ENCODE measurements around the gene NFATC2. TPM values are rescaled to one million over a fixed set of nuclear protein-coding genes. Genes with fewer than 3 reads are reported as not detected.

NFATC2 gene
- total RNA-seq, 2 donors from 2014 or later = 11.9 to 24.5 TPM

GRCh38 chr20:51394706-51395105 lies 147.8 kb downstream of the NFATC2 start:
- H3K4me3 ChIP-seq = no peak overlapping the region
- H3K9me3 ChIP-seq = no peaks in the 10 kb centered on the region
- ATAC-seq (ENCODE audit: insufficient number of reproducible peaks, low FRiP score, low read depth) = no peak
- H3K4me1 ChIP-seq (ENCODE audit: control insufficient read depth in 1 of 2, low read depth in 2 of 2) = peaks cover 11 to 38% of the 10 kb centered on the region in 2 donors
- H3K36me3 ChIP-seq = no peaks in the 10 kb centered on the region
- DNase-seq (ENCODE audit: low spot score) = no peak
- no peak for TF ChIP-seq CTCF (IDR thresholded peaks at IDR 0.05)
- H3K27ac ChIP-seq = no peak overlapping the region
- H3K27me3 ChIP-seq (replicated peaks; ENCODE audit: insufficient read depth) = no peaks in the 10 kb centered on the region

GRCh38 chr20:51393571-51393970 lies 148.9 kb downstream of the NFATC2 start:
- no peak for DNase-seq (ENCODE audit: low spot score)
- Histone ChIP-seq H3K4me1 (ENCODE audit: control insufficient read depth in 1 of 2, low read depth in 2 of 2) (peaks cover 11 to 38% of the 10 kb centered on the region in 2 donors), H3K27ac (peak overlapping the region; percentile 2 to 34)

GRCh38 chr20:51392614-51393186 lies 149.8 kb downstream of the NFATC2 start:
- no peak overlapping the region for H3K27ac ChIP-seq
- no peak overlapping the region for H3K4me3 ChIP-seq
- no peak for TF ChIP-seq CTCF (IDR thresholded peaks at IDR 0.05)
- H3K27me3 ChIP-seq (replicated peaks; ENCODE audit: insufficient read depth) = no peaks in the 10 kb centered on the region
- H3K36me3 ChIP-seq = no peaks in the 10 kb centered on the region
- no peak for ATAC-seq (ENCODE audit: insufficient number of reproducible peaks, low FRiP score, low read depth)
- H3K9me3 ChIP-seq = no peaks in the 10 kb centered on the region
- H3K4me1 ChIP-seq (ENCODE audit: control insufficient read depth in 1 of 2, low read depth in 2 of 2) = peaks cover 11 to 38% of the 10 kb centered on the region in 2 donors
- no peak for DNase-seq (ENCODE audit: low spot score)

More at GRCh38 chr20:51393571-51393970, 148.9 kb downstream of the NFATC2 start:
- H3K9me3 ChIP-seq = no peaks in the 10 kb centered on the region
- no peaks in the 10 kb centered on the region for H3K27me3 ChIP-seq (replicated peaks; ENCODE audit: insufficient read depth)
- no peak for ATAC-seq (ENCODE audit: insufficient number of reproducible peaks, low FRiP score, low read depth)
- no peaks in the 10 kb centered on the region for H3K36me3 ChIP-seq
- no peak for TF ChIP-seq CTCF (IDR thresholded peaks at IDR 0.05)
- peak overlapping the region; percentile 13 for H3K4me3 ChIP-seq

- no peaks in the 10 kb centered on the region for H3K9me3 ChIP-seq
- H3K4me3 ChIP-seq = no peak overlapping the region
- no peak overlapping the region for H3K27ac ChIP-seq
- TF ChIP-seq CTCF (IDR thresholded peaks at IDR 0.05) = no peak
- H3K4me1 ChIP-seq (ENCODE audit: control insufficient read depth in 1 of 2, low read depth in 2 of 2) = peaks cover 11 to 36% of the 10 kb centered on the region in 2 donors
- DNase-seq (ENCODE audit: low spot score) = no peak
- no peak for ATAC-seq (ENCODE audit: insufficient number of reproducible peaks, low FRiP score, low read depth)
- no peaks in the 10 kb centered on the region for H3K36me3 ChIP-seq
- H3K27me3 ChIP-seq (replicated peaks; ENCODE audit: insufficient read depth) = no peaks in the 10 kb centered on the region
Measured at GRCh38 chr20:51391926-51392325, 150.6 kb downstream of the NFATC2 start.

GRCh38 chr20:51389543-51390264 lies 152.8 kb downstream of the NFATC2 start:
- Histone ChIP-seq H3K36me3 (no peaks in the 10 kb centered on the region), H3K27me3 (replicated peaks; ENCODE audit: insufficient read depth) (no peaks in the 10 kb centered on the region), H3K9me3 (no peaks in the 10 kb centered on the region), H3K4me1 (ENCODE audit: control insufficient read depth in 1 of 2, low read depth in 2 of 2) (peaks cover 11 to 19% of the 10 kb centered on the region in 2 donors), H3K4me3 (no peak overlapping the region), H3K27ac (no peak overlapping the region)
- TF ChIP-seq CTCF (IDR thresholded peaks at IDR 0.05) = no peak
- ATAC-seq (ENCODE audit: insufficient number of reproducible peaks, low FRiP score, low read depth) = no peak
- no peak for DNase-seq (ENCODE audit: low spot score)
